Femur (tissue), 1 donor: ENCODE measurements around the gene NTF3.

ENCODE experiments used
- DNase-seq: peaks from one replicate; pipeline ENCODE4 v3.0.0-alpha.2; 2017

The NTF3 gene

DNA sequence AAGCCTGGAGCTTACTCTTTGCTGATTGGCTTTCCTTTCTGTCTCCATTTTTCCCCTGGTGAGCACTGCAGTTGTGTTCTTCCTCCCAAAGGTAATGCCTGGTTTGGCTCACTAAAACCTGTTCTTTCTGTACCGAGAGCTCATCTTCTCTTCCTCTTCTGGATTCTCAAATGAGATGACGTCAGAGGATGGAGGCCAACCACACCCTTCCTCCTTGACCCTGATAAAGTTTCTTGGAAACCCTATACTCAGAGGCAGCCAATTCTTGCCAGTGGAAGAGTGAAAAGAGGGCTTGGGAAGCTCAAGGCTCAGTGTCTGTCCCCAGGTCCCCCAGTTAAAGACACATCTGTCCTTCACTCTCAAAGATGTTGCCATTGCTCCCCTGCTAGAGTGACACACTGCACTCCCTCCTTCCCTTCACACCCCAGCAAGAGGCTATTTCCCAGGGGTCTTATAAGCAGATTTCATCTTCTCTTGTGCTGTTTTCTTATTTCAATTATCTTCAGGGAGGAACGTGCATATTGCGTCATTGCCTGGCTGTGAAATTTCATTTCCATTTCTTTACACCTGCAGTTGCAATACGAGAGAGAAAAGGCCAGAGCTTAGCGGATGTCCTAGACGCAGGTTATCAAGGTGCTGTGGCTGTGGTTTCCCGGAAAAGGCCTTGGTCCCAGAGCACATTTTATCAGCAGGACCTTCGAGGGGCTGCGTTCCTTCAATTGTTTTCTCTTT is 27.3 kb downstream of the NTF3 start:
- no peak for DNase-seq

DNA sequence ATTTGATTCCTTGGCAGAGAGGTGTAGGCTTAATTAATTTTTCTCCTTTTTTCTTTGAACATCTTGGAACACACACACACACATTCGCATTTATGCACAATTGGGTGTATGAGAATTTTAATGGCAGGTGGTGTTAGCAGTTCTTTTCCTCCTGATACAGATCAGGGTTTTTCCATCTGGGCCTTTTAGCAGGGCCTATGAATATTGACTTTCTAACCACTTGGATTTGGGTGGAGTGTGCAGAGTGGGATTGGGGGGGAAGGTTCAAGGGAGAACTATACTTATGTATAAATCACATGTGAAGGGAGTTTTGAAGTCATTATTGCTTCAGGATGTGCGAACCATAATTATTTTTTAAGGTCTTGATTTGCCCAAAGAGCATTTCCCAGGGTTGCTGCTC is 28.9 kb downstream of the NTF3 start:
- DNase-seq = no peak

DNA sequence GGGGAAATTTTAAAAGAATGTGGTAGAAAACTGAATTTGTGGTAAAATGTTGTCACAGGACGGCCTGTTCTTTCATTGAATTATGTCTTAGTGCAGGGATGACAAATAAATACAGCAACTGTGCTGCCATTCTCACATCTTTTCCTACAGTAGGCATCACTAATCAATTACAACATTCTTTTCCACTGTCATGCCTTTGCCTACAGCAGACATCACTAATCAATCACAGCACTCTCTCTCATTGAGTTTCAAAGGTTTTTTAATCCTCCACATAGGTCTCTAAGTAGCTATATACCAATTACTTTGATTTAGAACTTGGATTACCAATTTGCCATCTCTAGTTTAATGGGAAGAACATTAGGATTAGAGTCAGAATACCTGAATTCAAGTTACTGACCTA is 30.1 kb downstream of the NTF3 start:
- DNase-seq = no peak

DNA sequence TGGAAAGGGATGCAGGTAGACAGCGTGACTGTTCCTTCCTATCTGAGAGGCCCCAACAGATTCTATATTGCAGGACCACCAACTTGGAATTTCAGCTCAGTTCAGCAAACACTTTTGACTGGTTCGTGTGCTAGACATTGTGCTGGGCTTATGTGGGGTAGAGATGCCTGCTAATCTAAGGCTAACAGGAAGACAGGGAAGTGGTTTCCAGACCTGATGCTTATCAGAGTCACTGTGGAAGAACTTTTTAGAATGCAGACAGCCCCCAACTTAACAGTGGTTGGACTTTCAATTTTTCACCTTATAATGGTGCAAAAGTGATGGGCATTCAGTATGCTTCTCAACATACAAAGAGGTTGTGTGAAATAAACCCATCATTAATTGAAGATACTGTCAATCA is 32.2 kb downstream of the NTF3 start:
- DNase-seq = no peak

DNA sequence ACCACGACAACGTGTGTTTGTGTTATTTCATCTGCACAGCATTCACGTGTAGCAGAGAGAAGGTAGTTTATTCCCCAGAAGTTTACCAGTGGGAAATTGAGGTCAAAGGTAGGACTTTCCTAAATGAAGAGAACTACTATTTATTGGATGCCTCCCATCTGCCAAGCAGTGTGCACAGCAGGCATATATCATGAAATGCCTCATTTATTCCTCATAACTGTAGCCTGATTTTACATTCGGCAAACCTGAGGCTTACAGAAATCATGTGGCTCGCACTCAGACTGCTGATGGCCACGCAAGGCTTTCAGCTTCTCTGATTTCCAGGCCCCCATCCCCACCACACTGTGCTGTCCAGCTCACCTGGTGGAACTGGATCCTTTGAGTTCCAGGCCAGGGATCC is 33.5 kb downstream of the NTF3 start:
- no peak for DNase-seq

DNA sequence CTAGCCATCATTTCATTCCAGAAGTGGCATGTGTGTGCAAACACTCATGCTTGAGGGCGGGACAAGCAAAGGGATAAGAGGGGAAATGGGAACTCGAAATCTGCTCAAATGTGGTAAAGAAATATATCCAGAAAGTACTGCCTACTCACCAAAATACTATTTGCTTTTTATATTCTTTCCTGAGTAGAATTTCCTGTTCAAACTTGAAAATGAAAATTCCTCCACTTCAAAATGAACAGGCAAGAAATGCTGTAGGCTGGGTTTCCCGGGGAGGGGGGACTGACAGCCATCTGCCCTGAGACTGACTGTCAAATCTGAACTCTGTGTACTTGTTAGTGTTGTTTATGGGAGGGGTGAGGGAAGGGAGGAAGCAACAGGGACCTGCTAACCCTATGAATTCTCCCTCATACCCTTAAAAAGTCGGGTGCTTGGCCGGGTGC is 34.6 kb downstream of the NTF3 start:
- no peak for DNase-seq

DNA sequence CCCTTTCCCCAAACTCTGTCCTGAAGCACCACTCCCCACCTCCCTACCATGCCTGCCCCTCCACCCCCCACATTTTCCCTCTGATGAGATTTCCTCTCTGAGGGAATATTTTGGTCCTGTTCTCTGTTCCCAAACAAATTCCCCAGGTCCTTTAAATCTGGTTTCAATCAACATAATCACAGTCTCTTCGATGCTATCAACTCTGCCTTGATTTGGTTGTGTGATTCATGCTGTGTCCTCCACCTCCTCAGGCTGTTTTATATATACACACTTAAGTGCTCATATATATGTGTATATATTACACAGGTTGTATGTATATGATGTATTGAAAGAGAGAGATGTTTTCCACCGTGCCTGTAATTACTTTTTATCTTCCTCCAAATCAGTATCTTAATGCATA is 36.0 kb downstream of the NTF3 start:
- no peak for DNase-seq

DNA sequence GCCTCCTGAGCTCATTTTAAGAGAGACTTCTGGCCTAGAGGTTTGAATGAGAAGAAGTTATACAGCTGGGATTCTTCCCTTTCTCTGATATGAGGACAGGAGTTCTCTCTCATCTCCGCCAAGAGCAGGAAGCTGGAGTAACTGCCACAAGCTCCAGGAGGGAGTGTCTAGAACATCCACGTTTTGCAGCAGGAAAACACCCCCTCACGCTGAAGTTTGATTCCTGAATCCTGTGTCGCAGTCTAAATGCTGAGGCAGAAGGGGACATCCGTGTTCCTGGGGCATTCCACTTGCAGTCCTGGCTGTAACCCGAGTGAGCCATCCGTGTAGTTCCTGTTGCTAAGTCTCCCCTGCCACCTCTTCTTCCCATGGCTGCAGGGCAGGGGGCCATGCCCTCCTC is 38.3 kb downstream of the NTF3 start:
- no peak for DNase-seq

DNA sequence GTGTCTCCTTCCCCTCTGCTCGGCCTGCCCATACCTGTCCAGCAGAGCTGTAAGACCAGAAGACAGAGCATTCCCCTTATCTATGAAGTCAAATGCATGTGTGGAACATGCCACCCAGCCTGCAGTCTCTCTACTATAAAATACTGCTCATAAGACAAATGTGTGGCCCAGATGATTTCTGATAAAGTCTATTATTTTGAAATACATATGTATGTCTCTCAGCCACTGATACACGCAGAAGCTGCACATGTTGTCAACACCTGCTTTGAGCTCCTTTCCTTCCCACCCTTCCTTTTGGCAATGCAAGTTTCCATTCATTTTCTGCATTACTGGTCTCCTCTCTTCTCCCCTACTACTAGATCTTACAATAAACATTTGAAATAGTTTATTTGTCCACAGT is 38.8 kb downstream of the NTF3 start:
- no peak for DNase-seq

DNA sequence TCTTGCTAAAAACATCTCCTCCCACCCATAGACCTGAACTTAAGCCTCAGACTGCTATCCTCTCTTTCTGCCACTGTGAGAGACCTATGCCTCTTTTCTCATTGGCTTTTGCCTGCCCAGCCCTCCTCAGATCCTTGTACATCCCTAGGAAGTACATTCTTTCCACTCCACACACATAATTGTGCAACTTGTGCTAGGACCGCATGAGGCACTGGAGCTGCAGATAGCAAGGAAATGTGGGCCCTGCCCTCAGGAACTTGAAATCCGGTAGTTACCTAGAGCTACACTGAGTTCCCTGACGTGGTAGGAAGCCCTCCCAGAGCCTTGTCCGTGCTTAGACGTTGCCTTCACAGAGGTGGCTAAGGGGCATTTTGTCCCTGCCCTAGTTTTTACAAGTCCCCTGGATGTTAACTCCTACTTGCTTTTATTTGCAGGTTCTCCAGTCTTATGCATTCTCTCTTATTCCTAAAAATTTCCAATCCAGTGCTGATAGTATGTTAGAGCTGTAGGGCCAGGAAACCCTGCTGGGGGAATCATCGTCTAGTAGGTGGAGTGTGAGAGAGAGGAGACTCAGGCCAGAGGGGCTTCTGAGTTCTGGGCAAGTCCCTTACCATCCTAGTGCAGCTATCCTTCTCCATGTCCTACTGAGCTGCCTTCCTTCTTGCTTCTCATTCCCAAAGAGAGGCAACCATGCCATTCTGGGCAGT is 41.3 kb downstream of the NTF3 start:
- DNase-seq = no peak

DNA sequence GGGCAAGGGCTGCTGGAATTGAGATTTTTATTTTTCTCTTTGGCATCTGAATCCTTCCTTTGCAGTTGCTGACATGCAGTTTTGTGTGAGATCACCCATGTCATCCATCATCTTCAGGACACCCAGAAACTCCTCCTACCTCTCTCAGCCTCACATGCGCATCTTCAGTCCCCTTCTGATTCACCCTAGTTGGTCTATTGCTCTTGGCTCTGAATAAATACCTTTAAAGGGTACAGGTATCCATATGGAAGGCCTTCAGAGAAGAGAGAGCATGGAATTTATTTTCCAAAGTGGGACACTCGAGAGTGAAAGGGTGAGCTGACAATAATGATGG is 41.8 kb downstream of the NTF3 start:
- DNase-seq = no peak

DNA sequence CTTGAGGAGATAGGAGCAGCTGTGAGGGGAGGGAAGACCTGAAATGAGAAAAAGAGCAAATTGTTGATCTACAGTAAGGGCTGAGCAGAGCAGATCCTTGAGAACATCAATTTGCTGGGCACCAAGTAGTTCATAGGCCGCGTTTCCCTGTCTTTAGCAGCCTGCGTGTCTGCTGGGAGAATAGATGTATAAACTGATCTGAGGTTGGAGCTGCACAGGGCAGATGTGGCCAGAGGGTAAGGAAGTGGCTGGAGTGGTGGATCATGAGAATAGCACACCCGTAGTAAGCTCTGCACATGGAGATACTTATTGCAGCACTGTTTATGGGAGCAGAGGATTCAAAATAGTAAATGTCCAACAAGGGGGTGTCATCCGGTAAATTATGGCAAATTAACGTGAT is 44.4 kb downstream of the NTF3 start:
- no peak for DNase-seq

DNA sequence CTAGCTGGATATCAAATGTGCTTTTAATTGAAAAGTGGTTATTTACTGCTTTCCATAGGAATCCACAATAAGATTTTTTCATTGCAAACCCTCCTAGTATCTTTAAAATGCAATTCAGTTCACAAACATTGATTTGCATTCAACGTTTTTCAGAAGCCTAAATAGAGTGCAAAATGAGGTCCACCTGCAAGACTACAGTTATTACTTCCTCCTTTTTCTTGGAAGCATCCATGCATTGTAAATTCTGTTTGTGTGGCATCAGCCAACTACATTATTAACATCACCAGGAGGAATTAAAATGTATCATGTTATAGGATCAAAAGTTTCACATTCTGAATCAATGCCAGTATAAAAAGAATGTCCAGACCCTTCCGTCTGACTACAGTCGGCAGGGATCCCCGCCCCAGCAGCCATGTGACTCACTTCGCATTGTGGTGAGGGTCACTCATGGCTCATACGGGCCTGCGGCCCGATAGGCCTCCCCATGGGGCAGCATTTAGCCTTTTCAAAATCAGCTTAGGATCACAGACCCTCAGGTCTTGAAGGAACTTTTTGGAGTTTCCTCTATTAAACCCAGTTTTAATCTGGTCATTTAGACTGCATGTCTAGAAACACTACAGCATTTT is 46.3 kb downstream of the NTF3 start:
- DNase-seq = no peak

DNA sequence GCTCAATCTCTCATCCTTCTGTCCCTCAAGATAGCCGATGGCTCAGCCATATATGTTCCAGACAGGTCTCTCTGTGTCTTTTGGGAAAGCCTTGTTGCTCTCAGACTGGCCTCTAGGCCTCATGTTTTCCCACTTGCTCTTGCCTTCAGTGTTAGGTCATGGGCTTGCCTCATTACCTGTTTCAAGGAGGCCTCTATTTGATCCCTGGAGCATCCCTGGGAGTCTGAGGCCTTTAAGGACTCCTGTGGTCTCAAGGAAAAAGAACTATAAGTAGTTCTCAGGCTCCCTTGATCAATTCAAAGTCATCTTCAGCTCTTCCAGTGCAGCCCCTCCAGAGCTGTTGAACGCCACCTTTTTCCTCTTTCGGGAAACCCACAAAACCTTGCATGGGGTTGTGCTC is 47.9 kb downstream of the NTF3 start:
- DNase-seq = no peak

DNA sequence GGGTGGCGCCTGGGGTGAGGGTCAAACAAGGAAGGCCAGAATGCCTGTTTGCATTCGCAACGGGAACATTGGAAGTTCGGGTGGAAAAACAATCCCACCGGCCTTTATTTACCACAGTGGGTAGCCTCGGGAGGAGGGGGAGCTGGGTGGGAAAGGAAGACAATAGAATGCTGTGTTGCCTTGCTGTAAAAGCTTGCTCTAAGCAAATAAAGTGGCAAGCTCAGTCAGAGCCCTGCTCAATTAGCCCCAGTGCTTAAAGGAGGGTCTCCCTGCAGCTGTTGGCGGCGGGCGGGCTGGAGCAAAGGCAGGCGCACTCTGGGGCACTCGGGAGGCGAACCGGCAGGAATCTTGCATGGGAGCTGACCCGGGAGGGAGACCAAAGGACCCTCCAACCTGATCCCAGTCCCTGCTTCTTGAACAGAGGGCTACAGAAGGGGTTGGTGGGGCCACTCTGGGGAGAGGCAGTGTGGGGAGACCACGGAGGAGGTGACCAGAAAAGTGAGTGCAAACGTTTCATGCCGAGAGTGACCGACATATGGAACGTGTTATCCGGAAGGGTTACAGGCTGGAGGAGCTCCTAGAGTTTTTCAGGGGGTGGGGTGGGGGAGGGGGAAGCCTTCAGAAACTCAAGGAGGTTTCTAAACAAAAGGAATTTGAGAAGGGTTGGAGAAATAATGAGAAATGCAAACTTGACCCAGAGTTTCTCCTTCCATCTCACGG is 48.5 kb downstream of the NTF3 start:
- DNase-seq = peak; percentile 27

DNA sequence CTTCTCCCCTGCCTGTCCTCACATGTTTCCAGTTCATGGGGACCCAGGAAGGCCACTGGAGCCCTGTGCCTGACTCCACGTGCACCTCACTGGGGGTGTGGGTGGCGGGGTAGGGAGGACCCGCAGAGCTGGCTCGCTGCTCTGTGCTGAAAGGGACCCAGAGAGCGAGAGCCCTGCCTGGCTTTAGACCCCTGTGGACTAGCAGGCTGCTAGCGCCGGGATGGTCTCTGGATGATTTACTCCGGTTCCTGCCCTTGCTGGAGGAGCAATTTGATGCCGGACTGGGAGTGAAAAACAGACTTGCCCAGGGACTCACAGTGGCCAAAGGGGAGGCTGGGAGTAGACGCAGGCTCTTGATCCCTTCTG is 49.0 kb downstream of the NTF3 start:
- no peak for DNase-seq

DNA sequence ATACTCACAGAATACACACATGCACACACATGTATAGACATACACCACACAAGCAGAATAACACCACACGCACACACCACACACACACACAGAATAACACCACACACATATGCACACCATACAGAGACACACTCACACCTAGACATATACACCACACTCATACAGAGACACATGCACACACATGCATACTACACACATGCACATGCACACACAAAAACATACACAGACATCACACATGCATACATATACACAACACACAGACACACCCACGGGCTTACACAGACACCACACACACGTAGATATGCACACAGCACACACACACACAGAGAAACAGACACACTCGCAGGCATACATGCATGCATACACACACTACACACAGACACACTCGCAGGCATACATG is 49.7 kb downstream of the NTF3 start:
- no peak for DNase-seq

DNA sequence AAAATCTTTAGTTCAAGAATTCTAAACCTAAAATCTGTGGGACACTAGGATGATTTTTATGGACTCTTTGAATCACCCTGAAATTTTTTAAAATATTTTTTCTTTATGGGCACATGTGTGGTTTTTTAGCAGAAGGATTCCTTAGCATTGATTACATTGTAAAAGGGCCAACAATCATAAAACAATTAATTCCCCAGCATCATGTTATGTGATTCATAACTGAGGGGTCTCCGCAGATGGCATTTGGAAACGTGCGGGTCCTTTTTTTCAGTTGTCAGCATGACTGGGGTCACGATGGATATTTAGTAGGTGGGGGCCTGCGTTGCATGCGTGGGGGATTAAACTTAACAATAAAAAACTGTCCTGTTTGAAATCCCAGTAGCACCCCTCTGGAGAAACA is 52.5 kb downstream of the NTF3 start:
- DNase-seq = no peak

DNA sequence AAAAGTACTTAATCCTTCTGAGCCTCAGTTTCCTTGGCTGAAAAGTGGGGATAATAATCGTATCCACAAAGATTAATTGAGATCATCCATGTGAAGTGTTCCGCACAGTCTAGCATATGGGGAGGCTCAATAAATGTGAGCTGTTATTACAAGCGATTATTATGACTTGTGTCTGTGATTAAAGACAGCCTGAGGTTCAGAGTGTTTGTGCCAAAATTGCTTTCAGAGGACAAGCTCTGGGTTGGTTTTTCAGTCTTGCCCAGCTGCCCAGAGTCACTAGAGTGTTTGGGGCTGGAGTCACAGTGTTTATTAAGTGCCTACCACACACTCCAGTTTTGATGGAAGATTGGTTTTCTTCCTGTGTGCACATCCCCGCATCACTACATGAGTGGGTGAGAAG is 53.5 kb downstream of the NTF3 start:
- no peak for DNase-seq

DNA sequence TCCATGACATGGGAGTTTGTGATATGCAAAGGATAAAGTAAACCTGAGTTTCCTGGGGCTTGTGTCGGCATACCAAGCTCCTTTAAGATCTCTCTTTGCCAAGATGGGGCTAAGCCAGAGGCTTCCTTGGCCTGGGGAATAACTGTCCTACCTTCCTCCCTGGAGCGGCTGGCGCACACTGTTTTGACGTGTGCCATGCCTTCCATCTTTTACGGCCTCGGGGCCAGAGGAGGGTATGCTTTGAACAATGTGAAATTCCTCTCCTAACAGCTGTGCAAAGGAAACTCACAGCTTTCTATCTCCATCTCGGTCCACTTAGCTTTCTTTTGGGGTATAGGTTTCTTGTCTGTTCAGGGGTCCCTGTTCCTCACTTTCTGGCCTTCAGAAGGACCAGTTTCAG is 55.2 kb downstream of the NTF3 start:
- DNase-seq = no peak

DNA sequence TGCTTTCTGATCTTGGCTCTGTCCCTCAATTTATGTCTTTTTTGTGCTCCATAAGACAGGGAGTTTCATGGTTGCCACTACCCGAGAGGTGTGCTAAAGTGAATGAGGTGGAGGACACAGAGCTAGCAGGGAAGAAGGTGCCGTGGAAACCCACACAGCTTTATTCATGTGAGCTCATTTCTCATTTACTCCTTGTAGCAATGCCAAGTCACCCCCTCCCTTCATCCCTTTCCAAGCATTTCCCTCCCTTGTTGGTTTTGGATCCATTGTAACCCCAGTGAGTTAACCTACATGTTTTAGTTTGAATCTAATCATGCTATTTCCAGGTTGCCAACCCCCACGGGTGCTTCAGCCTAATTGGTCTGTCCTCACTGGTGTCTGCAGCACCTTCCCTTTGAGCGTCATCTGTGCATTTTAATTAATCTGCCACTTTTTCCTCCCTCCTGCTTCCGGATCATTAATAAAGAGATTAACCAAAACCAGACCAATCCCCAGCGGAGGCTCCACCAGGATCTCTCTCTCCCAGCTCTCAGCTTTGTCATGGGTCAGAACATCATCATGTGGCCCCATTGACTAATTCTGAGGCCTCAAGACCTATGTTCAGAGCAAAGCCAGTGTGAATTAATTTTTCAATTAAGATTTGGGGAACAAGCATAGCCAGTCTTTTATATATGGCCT is 56.2 kb downstream of the NTF3 start:
- DNase-seq = no peak

DNA sequence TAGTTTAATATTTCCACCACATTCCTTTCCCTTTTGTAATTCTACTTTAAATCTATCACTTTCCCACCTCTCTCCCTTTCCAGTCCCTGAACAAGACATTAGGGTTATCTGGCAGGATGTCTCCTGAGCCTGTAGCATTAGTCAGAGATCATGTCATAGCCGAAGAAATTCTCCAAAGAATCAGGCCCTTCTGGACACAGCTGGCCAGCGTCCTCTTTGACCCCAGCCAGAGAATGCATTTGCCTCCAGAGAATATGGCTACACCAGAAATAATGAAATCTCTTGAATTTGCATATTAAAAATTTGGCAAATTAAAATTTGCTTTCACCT is 56.7 kb downstream of the NTF3 start:
- DNase-seq = no peak

DNA sequence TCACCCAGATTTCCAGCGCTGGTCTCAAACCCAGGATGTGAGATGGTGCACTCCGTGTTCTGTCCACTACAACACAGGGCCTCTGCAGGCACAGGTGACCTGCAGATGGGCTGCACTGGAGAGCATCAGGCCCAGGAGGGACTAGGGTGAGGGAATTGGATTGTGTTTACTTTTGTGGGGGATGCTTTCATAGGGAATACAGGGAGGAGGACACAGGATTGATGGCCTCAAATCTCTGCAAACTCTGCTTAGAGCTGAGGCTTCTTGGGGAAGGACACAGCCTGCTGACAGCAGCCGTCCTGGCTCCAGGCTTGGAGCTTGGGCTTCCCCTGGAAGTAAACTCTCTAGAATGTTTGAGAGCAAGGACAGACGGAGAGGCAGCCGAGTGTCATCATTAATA is 57.1 kb downstream of the NTF3 start:
- no peak for DNase-seq
